Ureter (tissue), 1 donor: ENCODE results near the gene GRK2. TPM values are rescaled to one million over a fixed set of nuclear protein-coding genes. Genes with fewer than 3 reads are reported as not detected.
A peak's percentile ranks its signal among the peaks of the same experiment; 100 is the strongest.
"Not testable (repeated sequence)": the region's sequence is repeated elsewhere in the genome, so short reads cannot be mapped to it uniquely, and the experiment has no call there.

Experiments
- DNase-seq: peaks from one replicate; pipeline ENCODE4 v3.0.0-alpha.2; 2020; ENCODE audit warnings: low spot score
- total RNA-seq: library from RNA; stranded (reverse); gene quantifications from one replicate; pipeline ENCODE4 v1.2.4, GENCODE V29; 2023
- donor health status: DM: yes; HTN: yes; CAD: no.

GRK2 gene
- total RNA-seq, 1 donor from 2014 or later, result 75.9 TPM

DNA sequence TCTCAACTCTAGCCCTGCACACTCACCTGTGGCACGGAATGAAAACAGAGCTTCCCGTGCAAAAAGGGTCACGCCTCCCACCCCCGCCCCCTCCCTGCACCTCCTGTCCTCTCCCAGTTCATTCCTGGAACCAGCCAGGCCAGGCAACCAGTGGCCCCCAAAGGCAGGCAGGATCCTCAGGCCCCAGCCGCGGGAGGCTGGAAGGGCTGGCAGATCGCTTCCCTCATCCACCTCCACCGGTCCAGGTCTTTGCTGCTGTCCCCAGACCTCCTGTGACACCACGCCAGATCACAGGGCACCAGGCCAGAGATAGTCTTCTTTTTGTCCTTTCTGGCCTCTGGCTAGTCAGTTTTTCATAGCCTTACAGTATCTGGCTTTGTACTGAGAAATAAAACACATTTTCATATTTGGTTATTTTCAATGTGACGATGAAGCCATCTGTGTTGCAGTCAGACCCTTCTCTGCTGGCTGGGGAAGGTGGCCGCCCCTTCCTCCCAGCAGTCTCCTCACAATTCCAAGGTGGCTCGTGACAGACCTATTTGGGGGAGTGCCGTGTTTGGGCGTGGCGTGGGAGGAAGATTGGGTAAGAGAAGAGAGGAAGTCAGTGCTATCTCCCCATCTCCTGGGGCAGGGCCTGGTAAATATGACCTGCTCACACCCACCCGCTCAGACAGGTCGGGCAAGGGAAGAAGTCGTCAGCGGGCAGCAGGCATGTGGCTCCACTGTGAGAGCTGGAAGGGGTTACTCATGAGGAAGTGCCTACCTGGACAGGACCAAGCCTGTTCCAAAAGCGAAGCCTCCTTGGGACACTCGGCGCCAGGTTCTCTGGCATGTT, 46.1 kb downstream of the GRK2 start:
- peak; percentile 94 for DNase-seq

DNA sequence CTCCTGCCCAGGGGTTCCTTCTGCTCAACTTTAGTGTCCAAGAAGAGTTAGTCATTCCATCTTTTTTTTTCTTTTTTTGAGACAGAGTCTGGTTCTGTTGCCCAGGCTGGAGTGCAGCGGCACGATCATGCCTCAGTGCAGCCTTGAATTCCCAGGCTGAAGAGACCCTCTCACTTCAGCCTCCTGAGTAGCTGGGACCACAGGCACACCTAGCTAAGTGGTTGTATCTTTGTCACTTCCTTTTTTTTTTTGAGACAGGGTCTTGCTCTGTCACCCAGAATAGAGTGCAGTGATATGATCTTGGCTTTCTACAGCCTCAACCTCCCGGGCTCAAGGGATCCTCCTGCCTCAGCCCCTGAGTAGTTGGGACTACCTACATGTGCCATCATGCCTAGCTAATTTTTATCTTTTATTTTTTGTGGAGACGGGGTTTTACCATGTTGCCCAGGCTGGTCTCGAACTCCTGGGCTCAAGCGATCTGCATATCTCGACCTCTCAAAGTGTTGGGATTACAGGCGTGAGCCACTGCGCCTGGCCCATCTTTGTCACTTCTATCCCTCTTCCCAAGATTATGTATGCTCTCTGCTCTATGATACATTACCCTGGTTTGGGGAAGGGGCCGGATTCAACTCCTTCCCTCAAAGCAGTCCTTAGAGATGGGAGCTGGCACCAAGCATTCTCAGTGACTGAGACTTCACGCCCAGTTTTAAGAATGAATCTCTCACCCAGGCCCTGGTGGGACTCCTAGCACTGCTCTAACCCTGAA, 47.0 kb downstream of the GRK2 start:
- DNase-seq, result no peak

DNA sequence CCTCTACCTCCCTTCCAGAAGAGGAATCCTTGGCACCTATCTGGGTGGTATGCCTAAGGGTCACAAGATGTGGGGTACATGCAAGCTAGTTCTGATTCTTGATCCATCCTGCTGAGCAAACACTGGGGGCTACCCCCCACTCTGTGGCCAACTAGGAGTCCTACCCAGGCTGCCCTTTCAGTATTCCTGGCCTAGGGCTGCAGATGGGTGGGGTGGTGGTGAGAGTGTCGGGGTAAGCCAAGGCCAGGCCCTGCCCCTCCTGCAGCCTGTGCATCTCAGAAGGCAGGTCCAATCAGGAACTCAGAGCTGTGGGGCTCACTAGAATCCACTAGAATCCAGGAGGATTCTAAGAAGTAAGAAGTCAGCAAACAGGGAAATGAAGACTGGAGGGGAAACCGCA, 47.9 kb downstream of the GRK2 start:
- DNase-seq, result no peak

DNA sequence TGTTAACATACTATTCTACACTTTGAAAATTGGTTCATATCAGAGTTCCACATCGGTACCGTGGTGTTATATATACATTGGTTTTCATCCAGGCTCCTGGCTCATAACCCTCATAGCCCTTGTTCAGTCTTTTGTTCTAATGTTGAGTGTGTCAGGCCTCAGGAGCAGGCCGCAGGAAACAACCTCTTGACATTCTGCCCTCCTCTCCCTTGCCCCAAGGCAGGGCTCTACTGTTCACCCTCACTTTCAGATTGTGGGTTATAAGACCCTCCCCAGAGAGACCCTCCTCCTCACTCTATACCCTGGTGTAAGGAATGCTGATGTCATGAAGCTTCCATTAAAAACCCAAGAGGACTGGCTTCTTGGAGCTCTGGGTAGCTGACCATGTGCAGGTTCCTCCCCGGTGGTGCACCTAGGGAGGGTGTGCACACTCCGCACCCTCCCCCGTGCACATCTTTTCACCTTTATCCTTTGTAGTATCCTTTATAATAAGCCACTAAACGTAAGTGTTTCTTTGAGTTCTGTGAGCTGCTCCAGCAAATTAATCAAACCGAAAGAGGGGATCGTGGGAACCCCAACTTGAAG, 49.1 kb downstream of the GRK2 start:
- DNase-seq, result no peak

DNA sequence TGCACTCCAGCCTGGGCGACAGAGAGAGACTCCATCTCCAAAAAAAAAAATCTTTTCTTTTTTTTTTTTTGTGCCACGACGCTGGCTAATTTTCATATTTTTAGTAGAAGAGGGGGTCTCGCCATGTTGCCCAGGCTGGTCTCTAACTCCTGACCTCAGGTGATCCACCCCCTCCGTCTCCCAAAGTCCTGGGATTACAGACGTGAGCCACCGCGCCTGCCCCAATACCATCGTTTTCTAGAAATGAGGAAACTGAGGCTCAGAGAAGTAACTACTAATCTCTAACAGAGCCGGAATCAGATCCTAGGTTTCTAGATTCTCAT, 50.6 kb downstream of the GRK2 start:
- DNase-seq, result no peak

DNA sequence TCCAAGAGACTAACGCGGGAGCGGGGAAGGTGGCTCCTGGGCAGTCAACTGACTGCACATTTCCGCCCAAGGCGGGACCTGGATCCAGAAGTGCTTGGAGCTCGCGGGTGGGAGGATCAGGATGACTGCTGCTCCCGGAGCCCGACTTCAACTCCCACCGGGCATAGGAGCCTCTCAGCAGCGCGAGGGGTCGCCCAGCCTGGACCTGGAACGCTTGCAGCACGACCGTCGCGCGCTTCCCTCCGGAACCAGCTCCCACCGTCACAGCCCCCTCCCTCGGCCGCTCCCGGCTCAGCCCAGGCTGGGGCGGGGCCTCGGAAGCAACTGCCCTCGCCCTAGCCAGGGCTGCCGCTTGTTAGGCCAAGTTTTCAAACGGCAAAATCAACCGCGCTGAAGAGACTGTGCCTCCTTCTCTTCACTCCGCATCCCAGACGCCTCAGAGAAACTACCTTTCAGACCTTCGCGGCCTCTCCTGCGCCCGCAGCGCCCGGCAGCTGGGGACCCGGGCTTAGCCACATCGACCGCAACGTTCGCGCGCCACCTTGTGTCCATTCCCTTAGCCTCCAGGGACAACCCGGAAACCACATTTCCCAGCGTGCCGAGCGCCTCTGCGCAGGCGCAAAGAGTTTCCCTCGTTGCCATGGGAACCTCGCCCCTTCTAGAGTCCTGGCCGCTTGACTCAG, 51.1 kb downstream of the GRK2 start:
- DNase-seq, result peak; percentile 98

DNA sequence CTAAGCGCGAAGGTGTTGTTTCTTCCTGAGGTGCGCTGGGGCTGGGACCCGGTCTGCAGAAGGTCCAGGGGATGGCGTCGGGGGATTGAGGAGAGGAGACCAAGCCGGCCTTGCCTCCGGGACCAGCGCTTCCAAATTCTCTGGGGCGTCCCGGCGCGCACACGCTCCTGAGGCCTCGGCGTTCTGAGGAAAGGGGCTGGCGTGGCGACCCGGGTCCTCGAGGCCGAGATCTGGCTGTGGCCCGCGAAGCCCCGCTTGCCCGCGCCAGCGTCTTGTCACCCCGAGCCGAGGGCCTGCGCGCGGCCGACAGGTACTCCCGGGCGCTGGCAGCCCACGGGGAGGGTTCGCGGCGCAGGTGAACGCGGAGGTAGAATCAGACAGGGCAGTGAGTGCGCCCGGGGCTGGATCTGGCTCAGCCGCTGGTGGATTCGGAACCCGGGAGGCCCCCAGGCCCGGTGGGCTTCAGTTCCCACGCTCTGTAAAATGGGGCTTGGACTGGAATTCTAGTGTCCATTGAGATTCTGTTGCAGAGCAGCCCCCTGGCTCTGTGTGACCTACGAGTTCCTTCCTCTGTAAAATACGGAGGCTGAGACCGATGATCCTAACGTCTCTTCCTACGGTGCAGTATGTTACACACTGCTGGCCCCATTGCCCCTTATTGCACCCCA, 51.7 kb downstream of the GRK2 start:
- DNase-seq, result no peak

DNA sequence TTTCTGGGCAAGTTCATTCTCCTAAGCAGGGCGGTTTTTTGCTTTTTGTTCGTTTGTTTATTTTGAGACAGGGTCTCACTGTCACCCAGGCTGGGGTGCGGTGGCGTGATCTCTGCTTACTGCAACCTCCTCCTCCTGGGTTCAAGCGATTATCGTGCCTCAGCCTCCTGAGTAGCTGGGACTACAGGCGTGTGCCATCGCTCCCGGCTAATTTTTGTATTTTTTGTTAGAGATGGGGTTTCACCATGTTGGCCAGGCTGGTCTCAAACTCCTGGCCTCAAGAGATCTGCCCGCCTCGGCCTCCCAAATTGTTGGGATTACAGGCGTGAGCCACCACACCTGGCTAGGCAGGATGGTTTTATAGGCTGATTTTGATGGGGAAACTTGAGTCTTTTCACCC, 52.6 kb downstream of the GRK2 start:
- DNase-seq, result not testable (repeated sequence)

DNA sequence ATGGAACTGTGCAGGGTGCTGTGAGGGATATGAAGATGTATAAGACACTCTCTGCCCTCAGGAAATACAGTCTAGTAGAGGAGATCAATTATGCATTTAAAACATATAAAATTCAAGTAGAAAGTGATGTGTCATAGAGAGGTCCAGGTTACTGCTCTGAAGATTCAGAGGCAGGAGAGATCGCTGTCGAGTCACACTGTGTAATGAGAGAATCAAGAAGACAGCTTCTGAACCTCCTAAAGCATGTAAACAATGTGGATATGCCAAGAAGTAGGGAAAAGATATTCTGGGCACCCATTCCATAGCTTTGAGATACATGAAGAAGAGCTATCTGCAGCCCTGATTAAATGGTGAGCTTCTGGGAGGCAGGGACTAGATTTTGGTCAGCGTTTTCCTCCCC, 53.7 kb downstream of the GRK2 start:
- DNase-seq, result no peak

DNA sequence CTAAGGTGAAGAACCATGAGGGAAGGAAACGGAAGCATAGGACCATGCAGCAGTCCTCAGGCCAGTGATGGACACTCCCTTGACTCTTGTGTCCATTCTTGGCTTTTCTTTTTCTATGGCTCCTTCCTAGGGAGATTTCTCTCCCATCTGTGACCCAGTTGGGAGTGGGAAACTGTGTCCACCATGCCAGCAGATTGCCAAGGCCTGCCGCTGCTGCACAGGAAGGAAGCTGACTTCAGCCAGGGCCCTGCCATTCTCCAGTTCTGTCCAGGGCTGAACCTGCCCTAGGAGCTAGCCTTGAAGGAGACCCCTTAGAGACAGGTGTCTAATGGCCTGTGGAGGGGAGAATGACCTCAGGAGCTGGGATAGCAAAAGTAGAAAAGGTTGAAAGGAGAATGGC, 54.4 kb downstream of the GRK2 start:
- no peak for DNase-seq

DNA sequence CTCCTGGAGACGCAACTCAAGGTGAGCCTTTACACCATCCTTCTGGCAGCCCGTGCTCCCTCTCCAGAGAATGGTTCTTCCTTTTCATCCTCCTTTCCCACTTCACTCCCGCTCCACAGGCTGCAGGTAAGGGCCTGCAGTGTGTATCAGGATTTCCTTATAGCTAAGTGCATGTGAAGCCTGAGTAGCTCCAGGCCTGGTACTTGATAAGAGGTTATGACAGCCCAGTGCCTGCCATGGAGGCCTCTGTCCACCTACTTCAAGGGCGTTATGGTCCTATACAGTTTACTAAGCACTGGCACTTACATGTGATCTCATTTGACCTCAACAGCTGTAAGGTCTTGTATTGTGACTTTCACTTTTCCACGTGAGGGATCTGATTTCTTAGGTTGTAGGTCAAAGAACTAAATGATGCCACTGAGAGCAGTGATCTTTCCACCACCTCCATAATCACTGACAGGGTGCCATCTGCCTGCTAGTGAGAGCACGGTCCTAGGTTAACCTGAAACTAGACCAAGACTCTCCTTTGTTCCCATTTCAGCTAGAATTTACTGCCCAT, 55.1 kb downstream of the GRK2 start:
- DNase-seq, result no peak

DNA sequence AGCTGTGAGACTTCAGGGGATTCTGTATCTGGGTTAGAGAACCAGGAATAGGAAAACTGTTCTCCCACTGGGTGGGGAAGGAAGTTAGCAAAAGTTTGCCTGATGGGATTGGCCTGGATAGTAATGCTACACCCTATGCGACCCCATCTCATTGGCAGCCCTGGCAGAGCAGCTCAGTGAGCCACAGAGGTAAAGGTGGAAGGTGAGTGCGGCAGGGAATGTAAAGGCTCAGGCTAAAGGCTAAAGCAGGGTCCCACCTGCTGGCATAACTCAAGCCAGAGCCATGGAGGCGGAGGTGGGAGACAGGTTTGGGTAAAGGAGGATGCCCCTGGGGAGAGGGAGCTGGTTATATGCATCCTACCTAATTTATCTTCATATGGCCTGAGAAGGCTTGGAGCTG, 55.8 kb downstream of the GRK2 start:
- no peak for DNase-seq

DNA sequence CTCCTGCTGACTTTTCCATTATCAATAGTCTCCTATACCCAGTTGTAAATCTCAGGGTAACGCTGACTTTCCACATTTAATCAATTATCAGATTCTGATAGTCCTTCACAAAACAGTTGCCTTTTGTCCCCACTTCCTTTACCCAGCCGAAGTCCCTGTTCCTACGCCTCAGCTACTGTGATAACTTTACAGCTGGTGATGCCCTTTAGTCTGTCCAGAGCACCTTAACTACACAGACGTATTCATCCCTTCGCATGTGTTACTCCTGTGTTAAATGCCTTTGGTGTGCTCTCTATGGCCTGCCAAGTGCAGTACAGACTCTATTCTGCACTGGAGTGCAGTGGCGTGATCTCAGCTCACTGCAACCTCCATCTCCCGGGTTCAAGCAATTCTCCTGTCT, 57.3 kb downstream of the GRK2 start:
- DNase-seq, result no peak

DNA sequence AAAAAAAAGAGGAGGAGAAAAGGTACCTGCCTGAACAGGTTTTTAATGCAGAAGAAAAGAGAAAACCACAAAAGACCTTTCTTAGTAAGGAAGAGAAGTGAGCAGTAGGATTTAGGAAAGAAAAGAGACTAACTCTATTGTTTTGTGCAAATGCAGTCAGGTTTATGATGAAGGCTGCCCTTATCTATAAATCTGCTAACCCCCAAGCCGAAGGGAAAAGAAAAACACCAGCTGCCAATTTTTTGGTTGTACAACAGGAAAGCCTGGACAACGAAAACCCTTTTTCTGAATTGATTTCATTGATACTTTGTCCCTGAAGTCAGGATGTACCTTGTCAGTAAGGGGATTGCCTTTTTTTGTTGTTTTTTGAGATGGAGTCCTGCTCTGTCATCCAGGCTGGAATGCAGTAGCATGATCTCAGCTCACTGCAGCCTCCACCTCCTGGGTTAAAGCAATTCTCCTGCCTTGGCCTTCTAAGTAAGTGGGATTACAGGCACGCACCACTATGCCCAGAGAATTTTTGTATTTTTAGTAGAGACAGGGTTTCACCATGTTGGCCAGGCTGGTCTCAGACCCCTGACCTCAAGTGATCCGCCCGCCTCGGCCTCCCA, 65.9 kb downstream of the GRK2 start:
- DNase-seq, result no peak

Other genes starting within 250 kb of the GRK2 start
- 4.8 TPM for gene SYT12, start 243.3 kb upstream of the GRK2 start, total RNA-seq
- gene RHOD, start 209.6 kb upstream of the GRK2 start, total RNA-seq, result 15.2 TPM
- 106 TPM for gene KDM2A, start 147.2 kb upstream of the GRK2 start, total RNA-seq
- 110 TPM for gene ANKRD13D, start 22.8 kb downstream of the GRK2 start, total RNA-seq
- 258 TPM for gene SSH3, start 37.1 kb downstream of the GRK2 start, total RNA-seq
- gene POLD4, start 87.1 kb downstream of the GRK2 start, total RNA-seq, result 57.9 TPM
- gene CLCF1, start 107.1 kb downstream of the GRK2 start, total RNA-seq, result 1.4 TPM
- gene RAD9A, start 125.5 kb downstream of the GRK2 start, total RNA-seq, result 26.1 TPM
- 124 TPM for gene PPP1CA, start 135.4 kb downstream of the GRK2 start, total RNA-seq
- 3.6 TPM for gene TBC1D10C, start 137.6 kb downstream of the GRK2 start, total RNA-seq
- gene CARNS1, start 149.2 kb downstream of the GRK2 start, total RNA-seq, result 1.3 TPM
- gene RPS6KB2, start 162.0 kb downstream of the GRK2 start, total RNA-seq, result 44.8 TPM
- 6.4 TPM for gene PTPRCAP, start 171.2 kb downstream of the GRK2 start, total RNA-seq
- gene CORO1B, start 177.0 kb downstream of the GRK2 start, total RNA-seq, result 101 TPM
- gene GPR152, start 186.3 kb downstream of the GRK2 start, total RNA-seq, result not detected
- 2.8 TPM for gene CABP4, start 188.9 kb downstream of the GRK2 start, total RNA-seq
- gene TMEM134, start 202.8 kb downstream of the GRK2 start, total RNA-seq, result 134 TPM
- gene AIP, start 216.6 kb downstream of the GRK2 start, total RNA-seq, result 46.8 TPM
- 41.2 TPM for gene PITPNM1, start 238.9 kb downstream of the GRK2 start, total RNA-seq
- gene CDK2AP2, start 241.7 kb downstream of the GRK2 start, total RNA-seq, result 40.5 TPM